ENCODE results near the gene CHPF2. TPM values are rescaled to one million over a fixed set of nuclear protein-coding genes. Genes with fewer than 3 reads are reported as not detected.

Gene CHPF2
- polyA plus RNA-seq, 3 donors: 34.4 to 38.0 (median 36.0) TPM

- H3K27ac ChIP-seq (ENCODE audit: low read depth in 1 of 2, low read length in 2 of 2): no peak overlapping the region
- Mint-ChIP-seq H3K9me3 (peaks cover 0 to 11% (median 9%) of the 10 kb centered on the region in 7 donors), H3K4me3 (peak overlapping the region in 1 of 2 donors; percentile 71), H3K27me3 (ENCODE audit: low read depth in 3 of 3) (peaks cover 52 to 72% (median 59%) of the 10 kb centered on the region in 3 donors), H3K4me1 (peaks cover 30% of the 10 kb centered on the region), H3K27ac (no peak overlapping the region), H3K36me3 (peaks cover 32 to 64% of the 10 kb centered on the region in 2 donors)
- H3K9me3 ChIP-seq (replicated peaks in 1 of 2; ENCODE audit: control insufficient read depth in 1 of 2, insufficient read depth in 1 of 2, low read length in 2 of 2): peaks cover 0 to 8% of the 10 kb centered on the region in 2 donors
- H3K4me2 ChIP-seq (replicated peaks; ENCODE audit: extremely low read depth, low read length, poor library complexity, severe bottlenecking): no peak overlapping the region
- no peak overlapping the region for H3K9ac ChIP-seq (ENCODE audit: insufficient read depth, low read length, poor library complexity, severe bottlenecking)
- no peak overlapping the region for H2AFZ ChIP-seq (ENCODE audit: insufficient read depth, low read depth, low read length, poor library complexity, severe bottlenecking)
- H4K20me1 ChIP-seq (ENCODE audit: insufficient read depth, low read length): peaks cover 85% of the 10 kb centered on the region
- H3K27me3 ChIP-seq (ENCODE audit: control insufficient read depth in 2 of 2, insufficient read depth in 2 of 2, low read length in 2 of 2): peaks cover 27 to 45% of the 10 kb centered on the region in 2 donors
- H3K36me3 ChIP-seq (replicated peaks in 1 of 2; ENCODE audit: control insufficient read depth in 1 of 2, insufficient read depth in 2 of 2, low read length in 2 of 2): no peaks in the 10 kb centered on the region
- intact Hi-C loops (cut with micrococcal nuclease): loop anchor here (5.0 kb wide), 1 partner anchor 48 kb away; no protein-coding TSS in a partner anchor
- DNase-seq: no peak
- no peak overlapping the region for H3K4me3 ChIP-seq (replicated peaks in 1 of 3; ENCODE audit: low read depth in 2 of 3, low read length in 3 of 3)
- 88% methylated on average over 5 of the region's 7 CpGs for WGBS (ENCODE audit: insufficient coverage)
- H3K79me2 ChIP-seq (ENCODE audit: insufficient read depth, low read length): no peaks in the 10 kb centered on the region
- TF ChIP-seq, protein P1, sequence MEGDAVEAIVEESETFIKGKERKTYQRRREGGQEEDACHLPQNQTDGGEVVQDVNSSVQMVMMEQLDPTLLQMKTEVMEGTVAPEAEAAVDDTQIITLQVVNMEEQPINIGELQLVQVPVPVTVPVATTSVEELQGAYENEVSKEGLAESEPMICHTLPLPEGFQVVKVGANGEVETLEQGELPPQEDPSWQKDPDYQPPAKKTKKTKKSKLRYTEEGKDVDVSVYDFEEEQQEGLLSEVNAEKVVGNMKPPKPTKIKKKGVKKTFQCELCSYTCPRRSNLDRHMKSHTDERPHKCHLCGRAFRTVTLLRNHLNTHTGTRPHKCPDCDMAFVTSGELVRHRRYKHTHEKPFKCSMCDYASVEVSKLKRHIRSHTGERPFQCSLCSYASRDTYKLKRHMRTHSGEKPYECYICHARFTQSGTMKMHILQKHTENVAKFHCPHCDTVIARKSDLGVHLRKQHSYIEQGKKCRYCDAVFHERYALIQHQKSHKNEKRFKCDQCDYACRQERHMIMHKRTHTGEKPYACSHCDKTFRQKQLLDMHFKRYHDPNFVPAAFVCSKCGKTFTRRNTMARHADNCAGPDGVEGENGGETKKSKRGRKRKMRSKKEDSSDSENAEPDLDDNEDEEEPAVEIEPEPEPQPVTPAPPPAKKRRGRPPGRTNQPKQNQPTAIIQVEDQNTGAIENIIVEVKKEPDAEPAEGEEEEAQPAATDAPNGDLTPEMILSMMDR (IDR thresholded peaks at IDR 0.05): no peak
- peaks cover 16 to 20% of the 10 kb centered on the region in 2 donors for H3K4me1 ChIP-seq (ENCODE audit: control insufficient read depth in 1 of 2, insufficient read depth in 2 of 2, low read length in 2 of 2)
These were observed 22.0 kb downstream of the CHPF2 start for GRCh38 chr7:151254316-151254715.

GRCh38 chr7:151254851-151255250, 22.6 kb downstream of the CHPF2 start:
- Histone ChIP-seq H3K9me3 (replicated peaks in 1 of 2; ENCODE audit: control insufficient read depth in 1 of 2, insufficient read depth in 1 of 2, low read length in 2 of 2) (peaks cover 0 to 8% of the 10 kb centered on the region in 2 donors), H3K9ac (ENCODE audit: insufficient read depth, low read length, poor library complexity, severe bottlenecking) (no peak overlapping the region), H3K4me1 (ENCODE audit: control insufficient read depth in 1 of 2, insufficient read depth in 2 of 2, low read length in 2 of 2) (peaks cover 11 to 15% of the 10 kb centered on the region in 2 donors), H3K27me3 (ENCODE audit: control insufficient read depth in 2 of 2, insufficient read depth in 2 of 2, low read length in 2 of 2) (peaks cover 27 to 42% of the 10 kb centered on the region in 2 donors), H4K20me1 (ENCODE audit: insufficient read depth, low read length) (peaks cover 81% of the 10 kb centered on the region), H3K79me2 (ENCODE audit: insufficient read depth, low read length) (no peaks in the 10 kb centered on the region), H3K36me3 (replicated peaks in 1 of 2; ENCODE audit: control insufficient read depth in 1 of 2, insufficient read depth in 2 of 2, low read length in 2 of 2) (no peaks in the 10 kb centered on the region), H3K4me3 (replicated peaks in 1 of 3; ENCODE audit: low read depth in 2 of 3, low read length in 3 of 3) (no peak overlapping the region), H3K27ac (ENCODE audit: low read depth in 1 of 2, low read length in 2 of 2) (no peak overlapping the region), H2AFZ (ENCODE audit: insufficient read depth, low read depth, low read length, poor library complexity, severe bottlenecking) (no peak overlapping the region), H3K4me2 (replicated peaks; ENCODE audit: extremely low read depth, low read length, poor library complexity, severe bottlenecking) (no peak overlapping the region)
- intact Hi-C loops (cut with micrococcal nuclease): loop anchor here (5.0 kb wide), 1 partner anchor 47 kb away; no protein-coding TSS in a partner anchor
- Mint-ChIP-seq H3K27me3 (ENCODE audit: low read depth in 3 of 3) (peaks cover 48 to 66% (median 57%) of the 10 kb centered on the region in 3 donors), H3K9me3 (peaks cover 0 to 11% (median 8%) of the 10 kb centered on the region in 7 donors), H3K27ac (no peak overlapping the region), H3K4me1 (peaks cover 25% of the 10 kb centered on the region), H3K4me3 (no peak overlapping the region), H3K36me3 (peaks cover 32 to 63% of the 10 kb centered on the region in 2 donors)
- WGBS (ENCODE audit: insufficient coverage): 94% methylated on average over 7 of the region's 11 CpGs
- TF ChIP-seq, protein P1 (IDR thresholded peaks at IDR 0.05): no peak
- DNase-seq: no peak

All from CD14-positive monocyte (primary cell).